Neural cell (in vitro differentiated cells): ENCODE results near the gene EMC6. TPM values are rescaled to one million over a fixed set of nuclear protein-coding genes. Genes with fewer than 3 reads are reported as not detected.

ENCODE experiments used
- H2AFZ ChIP-seq: fragments of 200-600, 300-800 bp; sonication (generic), shearing (Covaris generic); 2 replicates; pipeline ENCODE4 v1.6.0; 2014; ENCODE audit warnings: low read depth, mild to moderate bottlenecking, antibody characterized with exemption, low read length, moderate library complexity
- H3F3A ChIP-seq: fragments of 200-600 bp; shearing (Covaris generic); 2 replicates; pipeline ENCODE4 v1.6.1; 2016; ENCODE audit warnings: mild to moderate bottlenecking, moderate library complexity, mixed read lengths, antibody characterized with exemption, low read length; ENCODE audit not compliant: insufficient read depth, poor library complexity, severe bottlenecking
- H3K27ac ChIP-seq: fragments of 200-600, 300-800 bp; sonication (generic), shearing (Covaris generic); 2 replicates; pipeline ENCODE4 v1.5.1; 2014; ENCODE audit warnings: mild to moderate bottlenecking, low read length, moderate library complexity
- H3K27me3 ChIP-seq: fragments of 300-800, 200-600 bp; sonication (generic), shearing (Covaris generic); 2 replicates; pipeline ENCODE4 v1.6.0; 2014; ENCODE audit warnings: mild to moderate bottlenecking, low read depth, low read length, moderate library complexity; ENCODE audit not compliant: insufficient read depth
- H3K36me3 ChIP-seq: fragments of 300-800, 200-600 bp; sonication (generic), shearing (Covaris generic); 2 replicates; pipeline ENCODE4 v1.5.1; 2014; ENCODE audit warnings: mild to moderate bottlenecking, antibody characterized with exemption, low read length, moderate library complexity; ENCODE audit not compliant: insufficient read depth
- H3K4me2 ChIP-seq: fragments of 300-800, 200-600 bp; sonication (generic), shearing (Covaris generic); 2 replicates; pipeline ENCODE4 v1.6.0; 2014; ENCODE audit warnings: mild to moderate bottlenecking, low read length
- H3K4me3 ChIP-seq: fragments of 300-800, 200-600 bp; sonication (generic), shearing (Covaris generic); 2 replicates; pipeline ENCODE4 v1.5.1; 2014; ENCODE audit warnings: mild to moderate bottlenecking, low read length, moderate library complexity
- H3K79me2 ChIP-seq: fragments of 200-600 bp; shearing (Covaris generic); replicated peaks from 2 replicates; pipeline ENCODE4 v1.6.0; 2014; ENCODE audit warnings: mild to moderate bottlenecking, low read length, moderate library complexity; ENCODE audit not compliant: insufficient read depth
- H3K9ac ChIP-seq: fragments of 300-800, 200-600 bp; sonication (generic), shearing (Covaris generic); 2 replicates; pipeline ENCODE4 v1.6.1; 2016; ENCODE audit warnings: mild to moderate bottlenecking, low read length, mixed read lengths
- H3K9me2 ChIP-seq: fragments of 200-600 bp; shearing (Covaris generic); 2 replicates; pipeline ENCODE4 v1.6.1; 2016; ENCODE audit warnings: mild to moderate bottlenecking, low read length, mixed read lengths; ENCODE audit not compliant: insufficient read depth
- H3K9me3 ChIP-seq: fragments of 200-600, 300-800 bp; sonication (generic), shearing (Covaris generic); 2 replicates; pipeline ENCODE4 v1.6.1; 2016; ENCODE audit warnings: mild to moderate bottlenecking, mixed run types, low read length, moderate library complexity, mixed read lengths
- H4K20me1 ChIP-seq: fragments of 200-600 bp; shearing (Covaris generic); 2 replicates; pipeline ENCODE4 v1.6.1; 2016; ENCODE audit warnings: mild to moderate bottlenecking, mixed run types; ENCODE audit not compliant: insufficient read depth
- CTCF ChIP-seq: fragments of 450-650 bp; IDR thresholded peaks from 2 replicates; pipeline ENCODE4 v1.5.1; 2014; ENCODE audit warnings: antibody characterized with exemption, mild to moderate bottlenecking, moderate library complexity; ENCODE audit not compliant: poor library complexity, severe bottlenecking
- EP300 ChIP-seq: fragments of 450-650 bp; conservative IDR thresholded peaks from 2 replicates; pipeline ENCODE4 v1.6.1; 2014; ENCODE audit warnings: antibody characterized with exemption, mild to moderate bottlenecking, moderate library complexity; ENCODE audit not compliant: poor library complexity, severe bottlenecking
- EZH2 ChIP-seq: fragments of 200-600, 300-800 bp; shearing (Covaris generic), sonication (generic); IDR thresholded peaks from 2 replicates; pipeline ENCODE4 v1.6.1; 2014; ENCODE audit warnings: antibody characterized with exemption, low read length, borderline replicate concordance, mild to moderate bottlenecking; ENCODE audit not compliant: insufficient read depth, poor library complexity, severe bottlenecking
- MXI1 ChIP-seq: fragments of 450-650 bp; conservative IDR thresholded peaks from 2 replicates; pipeline ENCODE4 v1.6.1; 2014; ENCODE audit warnings: antibody characterized with exemption, mild to moderate bottlenecking; ENCODE audit not compliant: poor library complexity, severe bottlenecking
- POLR2AphosphoS5 ChIP-seq: IDR thresholded peaks from 2 replicates; pipeline ENCODE4 v1.6.1; 2012
- RAD21 ChIP-seq: fragments of 450-650 bp; conservative IDR thresholded peaks from 2 replicates; pipeline ENCODE4 v1.6.1; 2014; ENCODE audit warnings: antibody characterized with exemption, mild to moderate bottlenecking, moderate library complexity
- REST ChIP-seq: IDR thresholded peaks from 2 replicates; pipeline ENCODE4 v1.6.1; 2012; ENCODE audit warnings: borderline replicate concordance
- SMC3 ChIP-seq: fragments of 450-650 bp; conservative IDR thresholded peaks from 2 replicates; pipeline ENCODE4 v1.6.1; 2014; ENCODE audit warnings: antibody characterized with exemption, mild to moderate bottlenecking, moderate library complexity; ENCODE audit not compliant: poor library complexity
- TAF1 ChIP-seq: IDR thresholded peaks from 2 replicates; pipeline ENCODE4 v1.6.1; 2012; ENCODE audit warnings: low read depth
- polyA plus RNA-seq: library from polyadenylated mRNA; depleted of rRNA; stranded (reverse); fragments of >200 nt; gene quantifications from 2 replicates; pipeline ENCODE4 v1.2.3, GENCODE V29; 2014

EMC6 gene
- polyA plus RNA-seq, 1 donor from 2014 or later = 61.7 TPM

- no peaks in the 10 kb centered on the region for H4K20me1 ChIP-seq
- H3K4me3 ChIP-seq = no peak overlapping the region
- no peak overlapping the region for H2AFZ ChIP-seq
- no peak overlapping the region for H3K4me2 ChIP-seq
- TF ChIP-seq TAF1 (no peak), REST (no peak), SMC3 (no peak)
- H3K79me2 ChIP-seq = no peaks in the 10 kb centered on the region
- no peaks in the 10 kb centered on the region for H3K36me3 ChIP-seq
- H3K9me2 ChIP-seq = no peaks in the 10 kb centered on the region
- H3K9me3 ChIP-seq = no peaks in the 10 kb centered on the region
- H3K27ac ChIP-seq = no peak overlapping the region
- H3K27me3 ChIP-seq = peaks cover 24% of the 10 kb centered on the region
- H3K9ac ChIP-seq = no peak overlapping the region
- no peaks in the 10 kb centered on the region for H3F3A ChIP-seq
Measured at GRCh38 chr17:3692346-3692745, 23.7 kb downstream of the EMC6 start.

GRCh38 chr17:3693141-3693540 is 24.5 kb downstream of the EMC6 start:
- Histone ChIP-seq H3K9ac (no peak overlapping the region), H3K36me3 (no peaks in the 10 kb centered on the region), H3K9me3 (no peaks in the 10 kb centered on the region), H3K4me2 (no peak overlapping the region), H3K79me2 (no peaks in the 10 kb centered on the region), H3K27ac (no peak overlapping the region), H3K4me3 (no peak overlapping the region), H3F3A (no peaks in the 10 kb centered on the region), H4K20me1 (no peaks in the 10 kb centered on the region), H3K27me3 (peaks cover 27% of the 10 kb centered on the region), H2AFZ (no peak overlapping the region), H3K9me2 (no peaks in the 10 kb centered on the region)
- TF ChIP-seq RAD21 = no peak
- no peak for TF ChIP-seq MXI1
- TF ChIP-seq POLR2AphosphoS5 = no peak
- TF ChIP-seq EP300 = no peak
- no peak for TF ChIP-seq TAF1
- TF ChIP-seq EZH2 = no peak
- no peak for TF ChIP-seq CTCF
- no peak for TF ChIP-seq REST
- TF ChIP-seq SMC3 = no peak
